Breast epithelium (tissue), 3 donors: ENCODE results near the gene TNF.

ENCODE experiments used
- CTCF ChIP-seq, 3 donors: fragments of 450-650 bp; IDR thresholded peaks; one replicate each; pipeline ENCODE4 v1.5.1; 2016 to 2017; ENCODE audit warnings: antibody characterized with exemption in 3 of 3, mild to moderate bottlenecking in 3 of 3, moderate library complexity in 3 of 3
- POLR2AphosphoS5 ChIP-seq, 3 donors: sonication (generic); formaldehyde crosslinking; IDR thresholded peaks; one replicate each; pipeline ENCODE4 v1.6.1; 2017; ENCODE audit warnings: antibody characterized with exemption in 3 of 3

GRCh38 chr6:31622684-31623091, 47.3 kb downstream of the TNF start:
- TF ChIP-seq CTCF (IDR thresholded peaks at IDR 0.05) = no peak
- TF ChIP-seq POLR2AphosphoS5 (IDR thresholded peaks at IDR 0.05) = peak in 1 of 3 donors; percentile 23
